Neutrophil (primary cell): ENCODE data around the gene MDM2.

ENCODE experiments used
- H3K27ac ChIP-seq: fragments of 200-600 bp; sonication (generic); 2 replicates; pipeline ENCODE4 v1.5.1; 2016; ENCODE audit warnings: mild to moderate bottlenecking, moderate library complexity
- H3K27me3 ChIP-seq: fragments of 200-600 bp; sonication (generic); 2 replicates; pipeline ENCODE4 v1.6.0; 2016; ENCODE audit warnings: mild to moderate bottlenecking
- H3K36me3 ChIP-seq: fragments of 200-600 bp; sonication (generic); 2 replicates; pipeline ENCODE4 v1.5.1; 2017
- H3K4me1 ChIP-seq, 2 experiments: fragments of 200-600 bp in 1 of 2; sonication (generic) in 1 of 2; 1 replicate in 1 of 2; 2 replicates in 1 of 2; pipeline versions ENCODE4 v1.5.1 to v1.6.1; 2013 to 2016; ENCODE audit warnings: low read depth in 1 of 2, low read length in 1 of 2, mild to moderate bottlenecking in 1 of 2, moderate library complexity in 1 of 2; ENCODE audit not compliant: control insufficient read depth in 1 of 2, insufficient read depth in 1 of 2
- H3K4me3 ChIP-seq, 2 experiments: fragments of 200-600 bp in 1 of 2; sonication (generic) in 1 of 2; 1 replicate in 1 of 2; 2 replicates in 1 of 2; pipeline ENCODE4 v1.5.1; 2013 to 2016; ENCODE audit warnings: low read depth in 1 of 2, low read length in 1 of 2, mild to moderate bottlenecking in 1 of 2, moderate library complexity in 1 of 2
- H3K9me3 ChIP-seq: fragments of 200-600 bp; sonication (generic); 2 replicates; pipeline ENCODE4 v1.5.1; 2016
- TF ChIP-seq, protein P1 (sequence below): fragments of 200-600 bp; sonication (generic); IDR thresholded peaks from 2 replicates; pipeline ENCODE4 v1.5.1; 2016; ENCODE audit warnings: antibody characterized with exemption

Gene MDM2

DNA sequence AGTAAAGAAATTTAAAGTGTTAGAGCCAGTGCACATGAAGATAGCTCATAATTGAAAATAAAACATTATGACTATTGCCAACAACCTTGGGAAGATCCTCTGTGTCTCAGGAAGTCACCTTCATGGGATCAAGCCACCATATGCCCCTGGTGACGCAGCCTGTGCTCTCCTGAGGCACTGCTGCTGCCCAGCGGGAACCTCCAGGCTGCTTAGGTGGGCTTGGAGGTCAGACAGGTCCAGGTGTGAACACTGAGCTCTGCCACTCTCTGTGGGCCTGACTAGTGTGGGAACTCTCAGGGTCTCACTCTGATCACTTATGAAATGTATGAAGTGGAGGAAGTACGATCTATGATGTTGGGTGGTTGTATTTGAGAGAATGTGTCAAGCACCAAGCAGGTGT is 45.3 kb upstream of the MDM2 start:
- no peaks in the 10 kb centered on the region for H3K27me3 ChIP-seq
- H3K36me3 ChIP-seq = peaks cover 56% of the 10 kb centered on the region
- H3K9me3 ChIP-seq = no peaks in the 10 kb centered on the region
- TF ChIP-seq, protein P1, sequence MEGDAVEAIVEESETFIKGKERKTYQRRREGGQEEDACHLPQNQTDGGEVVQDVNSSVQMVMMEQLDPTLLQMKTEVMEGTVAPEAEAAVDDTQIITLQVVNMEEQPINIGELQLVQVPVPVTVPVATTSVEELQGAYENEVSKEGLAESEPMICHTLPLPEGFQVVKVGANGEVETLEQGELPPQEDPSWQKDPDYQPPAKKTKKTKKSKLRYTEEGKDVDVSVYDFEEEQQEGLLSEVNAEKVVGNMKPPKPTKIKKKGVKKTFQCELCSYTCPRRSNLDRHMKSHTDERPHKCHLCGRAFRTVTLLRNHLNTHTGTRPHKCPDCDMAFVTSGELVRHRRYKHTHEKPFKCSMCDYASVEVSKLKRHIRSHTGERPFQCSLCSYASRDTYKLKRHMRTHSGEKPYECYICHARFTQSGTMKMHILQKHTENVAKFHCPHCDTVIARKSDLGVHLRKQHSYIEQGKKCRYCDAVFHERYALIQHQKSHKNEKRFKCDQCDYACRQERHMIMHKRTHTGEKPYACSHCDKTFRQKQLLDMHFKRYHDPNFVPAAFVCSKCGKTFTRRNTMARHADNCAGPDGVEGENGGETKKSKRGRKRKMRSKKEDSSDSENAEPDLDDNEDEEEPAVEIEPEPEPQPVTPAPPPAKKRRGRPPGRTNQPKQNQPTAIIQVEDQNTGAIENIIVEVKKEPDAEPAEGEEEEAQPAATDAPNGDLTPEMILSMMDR = no peak
- no peak overlapping the region for H3K4me3 ChIP-seq
- H3K27ac ChIP-seq = no peak overlapping the region
- no peaks in the 10 kb centered on the region for H3K4me1 ChIP-seq

DNA sequence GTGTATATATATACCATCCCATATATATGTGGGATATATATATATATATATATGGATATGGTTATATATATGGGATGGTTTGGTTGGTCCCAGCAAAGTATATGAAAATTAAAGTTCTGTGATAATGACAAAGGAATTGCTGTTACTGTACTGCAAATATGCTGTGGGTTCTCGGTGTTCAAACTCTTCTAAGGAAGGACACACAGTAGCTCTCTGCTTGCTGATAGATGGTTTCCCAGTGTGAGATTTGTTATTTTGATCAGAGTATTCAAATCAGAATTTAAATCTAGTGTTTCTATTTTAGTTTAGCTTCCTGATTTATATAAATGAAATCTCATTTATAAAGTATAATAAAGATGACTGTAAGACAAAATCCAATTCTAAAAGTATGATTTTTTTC is 42.3 kb upstream of the MDM2 start:
- TF ChIP-seq, protein P1 = no peak
- Histone ChIP-seq H3K27me3 (no peaks in the 10 kb centered on the region), H3K9me3 (no peaks in the 10 kb centered on the region), H3K4me3 (no peak overlapping the region), H3K4me1 (no peaks in the 10 kb centered on the region), H3K36me3 (peaks cover 49% of the 10 kb centered on the region), H3K27ac (no peak overlapping the region)

GRCh38 chr12:68766646-68767045 is 41.3 kb upstream of the MDM2 start:
- Histone ChIP-seq H3K27ac (no peak overlapping the region), H3K4me1 (no peaks in the 10 kb centered on the region), H3K36me3 (peaks cover 40% of the 10 kb centered on the region), H3K4me3 (no peak overlapping the region), H3K27me3 (no peaks in the 10 kb centered on the region), H3K9me3 (no peaks in the 10 kb centered on the region)
- TF ChIP-seq, protein P1 = no peak

GRCh38 chr12:68767191-68767590 is 40.8 kb upstream of the MDM2 start:
- Histone ChIP-seq H3K4me1 (no peaks in the 10 kb centered on the region), H3K9me3 (no peaks in the 10 kb centered on the region), H3K27me3 (no peaks in the 10 kb centered on the region), H3K4me3 (no peak overlapping the region), H3K27ac (no peak overlapping the region), H3K36me3 (peaks cover 36% of the 10 kb centered on the region)
- TF ChIP-seq, protein P1 = no peak

DNA sequence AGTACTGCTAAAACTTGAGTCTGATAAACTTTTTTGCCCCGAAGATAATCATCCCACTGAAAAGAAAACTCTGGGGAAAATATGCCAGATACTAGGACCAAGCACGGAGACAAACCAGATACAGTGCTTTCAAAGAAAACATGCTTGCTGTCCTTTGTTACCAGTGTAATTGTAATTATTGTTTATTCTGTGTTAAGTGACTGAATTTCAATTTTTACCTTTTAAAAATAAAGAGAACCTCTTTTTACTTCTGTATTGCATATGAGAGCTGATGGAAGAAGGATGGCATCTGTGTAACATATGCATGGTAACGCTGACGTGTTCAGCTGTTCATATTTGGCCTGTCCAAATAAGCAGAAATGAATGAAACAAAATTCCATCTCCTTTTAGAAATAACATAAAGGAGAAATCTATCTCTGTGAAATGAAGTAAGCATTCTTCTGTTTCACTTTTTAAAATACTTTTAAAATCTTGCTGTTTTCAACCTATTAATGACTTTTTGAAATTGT is 39.5 kb upstream of the MDM2 start:
- Histone ChIP-seq H3K27me3 (no peaks in the 10 kb centered on the region), H3K27ac (no peak overlapping the region), H3K9me3 (no peaks in the 10 kb centered on the region), H3K4me1 (peaks cover 0 to 4% of the 10 kb centered on the region in 2 experiments), H3K36me3 (peaks cover 27% of the 10 kb centered on the region), H3K4me3 (no peak overlapping the region)
- TF ChIP-seq, protein P1 = no peak

- H3K27ac ChIP-seq = no peak overlapping the region
- no peaks in the 10 kb centered on the region for H3K9me3 ChIP-seq
- peaks cover 14% of the 10 kb centered on the region for H3K36me3 ChIP-seq
- H3K27me3 ChIP-seq = no peaks in the 10 kb centered on the region
- TF ChIP-seq, protein P1 = no peak
- no peak overlapping the region for H3K4me3 ChIP-seq
- H3K4me1 ChIP-seq = peaks cover 0 to 4% of the 10 kb centered on the region in 2 experiments
Measured at GRCh38 chr12:68769941-68770340, 38.0 kb upstream of the MDM2 start.
